Measurements from ENCODE around the gene SYNPO2.
"Not testable (repeated sequence)": the region's sequence is repeated elsewhere in the genome, so short reads cannot be mapped to it uniquely, and the experiment has no call there.

SYNPO2 gene

DNA sequence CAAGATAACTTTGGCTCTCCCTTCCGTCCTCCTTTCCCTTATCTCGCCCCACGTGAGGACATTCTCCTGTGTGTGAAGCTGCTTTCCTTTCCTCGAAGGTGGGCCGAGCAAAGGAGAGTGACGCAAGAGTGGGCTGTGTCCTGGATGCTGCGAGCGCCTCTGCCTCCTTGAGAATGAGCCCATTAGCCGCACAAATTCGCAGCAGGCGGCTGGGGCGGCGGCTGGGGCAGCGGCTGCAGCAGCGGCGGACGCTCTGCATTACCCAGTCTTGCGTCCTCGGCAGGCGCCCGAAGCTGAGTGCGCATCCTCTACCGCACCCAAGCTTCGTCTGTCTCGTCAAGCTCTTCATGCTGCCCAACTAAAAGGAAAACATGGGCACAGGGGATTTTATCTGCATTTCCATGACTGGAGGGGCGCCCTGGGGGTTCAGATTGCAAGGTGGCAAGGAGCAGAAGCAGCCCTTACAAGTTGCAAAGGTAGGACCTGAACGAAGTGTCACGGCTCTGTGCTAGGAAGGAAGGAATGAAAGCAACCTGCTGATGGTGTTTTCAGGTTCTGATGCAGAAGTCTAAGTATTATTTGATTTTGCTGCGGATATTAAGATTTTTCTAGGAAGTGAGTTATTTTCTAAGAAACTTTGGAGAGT, at the start of gene SYNPO2:
Gene SYNPO2, plus strand, starts transcription at position 189 of the 646 bp plus-strand sequence. Its CDS starts 183 bp downstream, at position 372.
- peak; percentile 31 for DNase-seq

DNA sequence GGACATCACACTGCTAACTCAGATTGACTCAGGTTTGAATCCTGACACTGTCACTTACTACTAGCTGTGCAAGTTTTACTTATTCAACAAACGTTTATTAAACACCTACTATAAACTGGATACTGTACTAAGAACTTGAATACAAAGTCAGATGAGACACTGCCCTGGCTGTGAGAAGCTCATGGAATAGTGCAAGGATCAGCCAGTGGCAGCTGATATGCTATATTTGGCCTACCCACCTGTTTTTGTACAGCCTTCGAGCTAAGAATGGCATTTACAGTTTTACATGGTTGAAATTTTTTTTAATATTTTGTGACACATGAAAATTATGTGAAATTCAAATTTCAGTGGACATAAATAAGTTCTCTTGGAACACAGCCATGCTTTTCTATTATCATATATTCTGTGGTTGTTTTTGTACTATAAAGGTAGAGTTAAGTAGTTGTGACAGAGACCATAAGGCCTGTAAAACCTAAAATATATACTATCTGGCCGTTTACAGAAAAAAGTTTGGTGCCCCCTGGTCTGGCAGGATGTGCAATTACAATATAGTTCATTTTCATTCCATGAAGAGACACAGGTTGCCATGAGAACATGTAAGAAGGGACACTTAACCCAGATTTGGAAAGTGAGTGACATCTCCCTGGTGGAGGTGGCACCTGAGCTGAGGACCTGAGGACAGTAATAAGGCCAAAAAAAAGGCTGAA, 49.3 kb upstream of the SYNPO2 start:
- no peak for DNase-seq

- DNase-seq: no peak
Measured at GRCh38 chr4:118842055-118842454, 46.6 kb upstream of the SYNPO2 start.

GRCh38 chr4:118843237-118843636, 45.4 kb upstream of the SYNPO2 start:
- DNase-seq: no peak

DNA sequence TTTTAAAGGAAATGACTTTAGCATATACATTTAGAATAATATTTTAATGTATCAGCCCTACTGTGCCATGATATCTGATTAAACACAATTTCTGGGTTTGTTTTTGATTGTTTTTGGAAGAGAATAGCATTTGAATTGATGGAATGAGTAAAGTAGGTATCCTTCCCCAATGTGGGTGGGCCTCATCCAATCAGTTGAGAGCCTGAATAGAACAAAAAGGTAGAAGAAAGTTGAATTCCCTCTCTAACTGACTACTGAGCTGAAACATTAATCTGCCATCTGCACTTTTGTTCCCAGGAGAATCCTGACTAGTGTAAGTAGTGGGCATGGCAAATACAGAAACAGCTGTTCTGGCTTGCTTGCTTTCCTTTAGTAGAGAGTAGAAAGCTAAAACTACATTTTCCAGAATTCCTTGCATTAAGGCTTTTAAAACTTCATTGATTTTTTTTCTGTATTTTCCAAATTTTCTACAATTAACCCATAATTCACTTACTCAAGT, 43.1 kb upstream of the SYNPO2 start:
- no peak for DNase-seq

DNA sequence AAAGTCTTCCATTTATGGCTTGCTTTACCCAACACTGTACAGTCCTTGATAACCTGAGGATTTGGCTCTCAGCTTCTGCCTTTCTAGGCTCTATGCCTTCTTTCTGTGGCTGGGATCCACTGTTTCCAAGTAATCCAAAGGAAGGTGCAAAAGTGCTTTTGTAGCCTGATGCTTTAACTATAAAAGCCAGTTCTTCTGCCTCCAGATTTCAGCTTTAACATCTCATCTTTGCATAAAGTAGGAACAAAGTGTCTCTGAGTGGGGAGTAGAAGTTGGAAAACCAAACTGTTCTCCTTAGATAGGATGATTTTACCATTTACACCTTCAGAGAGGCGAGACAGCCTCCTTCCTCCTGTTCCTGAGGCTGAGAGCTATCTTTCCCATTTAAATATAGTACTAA, 41.7 kb upstream of the SYNPO2 start:
- no peak for DNase-seq

DNA sequence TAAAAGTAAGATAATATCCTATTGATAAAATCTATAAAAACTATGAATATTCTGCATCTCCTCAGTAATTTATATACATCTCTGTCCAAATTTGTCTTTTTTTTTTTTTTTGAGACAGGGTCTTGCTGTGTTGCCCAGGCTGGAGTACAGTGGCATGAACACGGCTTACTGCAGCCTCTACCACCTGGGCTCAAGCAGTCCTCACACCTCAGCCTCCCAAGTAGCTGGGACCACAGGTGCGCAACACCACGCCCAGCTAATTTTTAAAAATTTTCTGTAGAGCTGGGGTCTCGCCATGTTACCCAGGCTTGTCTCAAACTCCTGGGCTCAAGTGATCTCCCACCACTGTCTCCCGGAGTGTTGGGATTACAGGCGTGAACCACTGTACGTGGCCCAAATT, 40.4 kb upstream of the SYNPO2 start:
- no peak for DNase-seq

DNA sequence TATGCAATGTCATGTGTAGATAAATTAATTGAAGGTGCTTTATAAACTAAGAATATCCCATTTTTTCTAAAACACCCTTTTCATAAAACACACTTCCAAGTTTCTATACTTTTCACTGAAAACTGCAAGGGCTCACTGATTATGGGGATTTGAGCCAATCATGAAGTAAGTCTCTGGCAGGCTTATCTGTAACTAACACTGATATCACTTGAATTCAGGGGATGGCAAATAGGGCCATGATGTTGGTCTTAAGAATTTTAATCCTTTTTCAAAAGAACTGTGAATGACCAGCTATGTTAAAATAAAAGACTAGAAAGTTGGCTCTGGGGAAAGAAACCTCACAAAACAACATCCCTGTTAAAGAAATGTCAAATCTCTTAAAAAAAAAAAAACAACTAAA, 39.8 kb upstream of the SYNPO2 start:
- DNase-seq: no peak

GRCh38 chr4:118849867-118850487, 38.7 kb upstream of the SYNPO2 start:
- no peak for DNase-seq

GRCh38 chr4:118850488-118851173, 38.0 kb upstream of the SYNPO2 start:
- DNase-seq: no peak

GRCh38 chr4:118857760-118858159, 30.9 kb upstream of the SYNPO2 start:
- no peak for DNase-seq

- no peak for DNase-seq
Measured at GRCh38 chr4:118858779-118859178, 29.9 kb upstream of the SYNPO2 start.

DNA sequence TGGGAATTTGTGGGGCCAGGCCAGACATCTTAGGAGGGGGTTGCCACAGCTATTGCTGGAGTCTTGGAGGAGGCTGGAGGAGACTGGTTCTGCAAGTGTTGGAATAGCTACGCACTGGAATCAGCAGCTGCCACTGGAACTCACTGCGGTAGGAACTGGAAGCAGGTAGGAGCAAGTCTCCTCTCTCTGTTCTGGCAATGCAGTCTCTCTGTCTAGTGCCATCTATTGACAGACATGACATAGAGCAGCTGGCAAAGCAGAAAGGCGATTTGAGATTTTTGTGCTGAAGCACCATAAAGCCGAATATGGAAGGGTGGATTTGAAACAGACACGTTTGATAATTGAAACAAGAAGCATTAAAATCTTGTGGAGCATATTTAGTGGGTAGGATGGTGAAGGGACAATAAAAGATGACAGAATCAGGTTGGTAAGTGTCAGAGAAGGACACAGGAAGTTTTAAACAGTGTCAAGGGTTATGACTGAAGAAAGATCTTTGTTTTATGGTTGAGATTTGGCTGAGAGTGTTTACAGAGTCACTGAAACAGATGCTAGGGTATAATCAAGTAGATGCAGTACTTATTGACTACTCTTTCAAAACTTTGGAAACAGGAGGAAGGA, 23.5 kb upstream of the SYNPO2 start:
- DNase-seq: peak; percentile 46

DNA sequence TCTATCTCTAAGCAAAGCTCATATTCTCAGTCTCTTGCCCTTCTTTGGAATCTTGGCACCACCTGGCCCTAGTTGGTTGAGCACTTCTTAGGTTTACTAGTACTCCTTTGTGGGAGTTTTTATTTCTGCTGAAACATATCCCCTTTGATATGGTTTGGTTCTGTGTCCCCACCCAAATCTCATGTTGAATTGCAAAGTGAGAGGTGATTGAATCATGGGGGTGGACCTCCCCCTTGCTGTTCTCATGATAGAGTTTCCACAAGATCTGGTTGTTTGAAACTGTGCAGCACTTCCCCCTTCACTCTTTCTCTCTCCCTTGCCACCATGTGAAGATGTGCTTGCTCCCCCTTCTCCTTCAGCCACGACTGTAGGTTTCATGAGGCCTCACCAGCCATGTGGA, 22.2 kb upstream of the SYNPO2 start:
- DNase-seq: no peak

GRCh38 chr4:118867311-118868067, 21.2 kb upstream of the SYNPO2 start:
- no peak for DNase-seq

GRCh38 chr4:118869808-118870342, 18.8 kb upstream of the SYNPO2 start:
- no peak for DNase-seq

DNA sequence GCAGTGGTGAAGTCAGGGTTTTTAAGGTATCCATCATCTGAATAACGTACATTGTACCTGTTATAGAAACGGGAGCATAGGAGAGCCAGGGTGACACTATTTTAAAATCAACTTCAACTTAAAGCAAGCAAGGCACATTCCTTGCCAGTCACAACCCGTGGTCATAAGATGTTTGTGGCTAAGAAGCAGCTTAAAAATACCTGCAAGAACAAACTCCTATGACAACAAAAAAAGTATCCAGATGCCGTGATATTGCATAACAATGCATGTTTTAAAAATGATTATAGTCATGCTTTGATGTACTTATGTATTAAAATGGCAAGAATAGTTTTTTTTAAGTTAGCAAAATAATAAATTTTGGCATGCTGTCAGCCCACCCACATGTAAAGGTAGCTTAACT, 16.5 kb upstream of the SYNPO2 start:
- no peak for DNase-seq

DNA sequence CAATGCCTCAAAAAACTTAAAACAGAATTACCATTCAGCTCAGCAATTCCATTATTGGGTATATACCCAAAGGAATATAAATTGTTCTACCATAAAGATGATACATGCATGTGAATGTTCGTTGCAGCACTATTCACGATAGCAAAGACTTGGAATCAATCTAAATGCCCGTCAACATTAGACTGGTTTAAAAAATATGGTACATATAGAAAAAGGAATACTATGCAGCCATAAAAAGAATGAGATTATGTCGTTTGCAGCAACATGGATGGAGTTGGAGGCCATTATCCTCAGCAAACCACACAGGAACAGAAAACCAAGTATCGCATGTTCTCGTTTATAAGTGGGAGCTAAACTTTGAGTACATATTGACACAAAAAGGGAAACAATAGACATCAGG, 10.9 kb upstream of the SYNPO2 start:
- no peak for DNase-seq

DNA sequence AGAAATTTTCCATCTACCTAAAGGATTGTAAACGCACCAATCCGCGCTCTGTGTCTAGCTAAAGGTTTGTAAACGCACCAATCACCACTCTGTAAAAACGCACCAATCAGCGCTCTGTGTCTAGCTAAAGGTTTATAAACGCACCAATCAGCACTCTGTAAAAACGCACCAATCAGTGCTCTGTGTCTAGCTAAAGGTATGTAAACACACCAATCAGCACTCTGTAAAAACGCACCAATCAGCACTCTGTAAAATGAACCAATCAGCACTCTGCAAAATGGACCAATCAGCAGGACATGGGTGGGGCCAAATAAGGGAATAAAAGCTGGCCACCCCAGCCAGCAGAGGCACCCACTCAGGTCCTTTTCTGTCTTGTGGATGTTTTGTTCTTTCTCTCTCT, 10.1 kb upstream of the SYNPO2 start:
- DNase-seq: not testable (repeated sequence)

GRCh38 chr4:118879409-118879808, 9.2 kb upstream of the SYNPO2 start:
- DNase-seq: no peak

- DNase-seq: no peak
Measured at GRCh38 chr4:118881512-118882146, 7.0 kb upstream of the SYNPO2 start.
